H1 (cell line): ENCODE measurements around the gene USH2A. TPM values are rescaled to one million over a fixed set of nuclear protein-coding genes. Genes with fewer than 3 reads are reported as not detected.

Source experiments
- CTCF ChIA-PET: fragments of 300-600 bp; sonication (Branson Sonifier 250); formaldehyde crosslinking; loops from one replicate; lab custom pipeline; 2021; ENCODE audit not compliant: partially characterized antibody; lab: Charles Lee
- POLR2A ChIA-PET: fragments of 300-600 bp; sonication (Branson Sonifier 250); formaldehyde crosslinking; loops from one replicate; lab custom pipeline; 2021; ENCODE audit warnings: inconsistent platforms; ENCODE audit not compliant: partially characterized antibody; lab: Charles Lee
- DNase-seq, 2 experiments: peaks; one replicate each; pipeline versions ENCODE4 v3.0.0 to v3.0.0-alpha.2; 2010 to 2022; ENCODE audit warnings: low spot score in 2 of 2, low read depth in 1 of 2, mixed read lengths in 1 of 2
- FAIRE-seq: peaks from 2 replicates; lab custom pipeline; 2011; peaks lifted over from hg19 to GRCh38; lab: Jason Lieb, UNC
- H2AFZ ChIP-seq: 2 replicates; pipeline ENCODE4 v1.8.1; 2012; ENCODE audit warnings: low read length, inconsistent platforms
- H2AK5ac ChIP-seq: 2 replicates; pipeline ENCODE4 v1.6.1; 2013; ENCODE audit warnings: low read depth, low read length
- H2BK120ac ChIP-seq: replicated peaks from 2 replicates; pipeline ENCODE3; 2013; ENCODE audit warnings: low read depth, low read length, inconsistent platforms
- H2BK12ac ChIP-seq: 2 replicates; pipeline ENCODE4 v1.6.1; 2013; ENCODE audit warnings: low read depth, low read length
- H2BK15ac ChIP-seq: 2 replicates; pipeline ENCODE4 v1.6.1; 2013; ENCODE audit warnings: low read length
- H2BK20ac ChIP-seq: 2 replicates; pipeline ENCODE4 v1.6.1; 2013; ENCODE audit warnings: low read length
- H2BK5ac ChIP-seq: 2 replicates; pipeline ENCODE4 v1.6.1; 2013; ENCODE audit warnings: low read depth, low read length
- H3K14ac ChIP-seq: 2 replicates; pipeline ENCODE4 v1.6.1; 2013; ENCODE audit warnings: inconsistent platforms; ENCODE audit not compliant: insufficient read length
- H3K18ac ChIP-seq: 2 replicates; pipeline ENCODE4 v1.6.1; 2013; ENCODE audit warnings: low read length; ENCODE audit errors: extremely low read depth
- H3K23ac ChIP-seq: 2 replicates; pipeline ENCODE4 v1.6.1; 2013; ENCODE audit warnings: inconsistent platforms; ENCODE audit not compliant: insufficient read length
- H3K23me2 ChIP-seq: 2 replicates; pipeline ENCODE4 v1.6.1; 2013; ENCODE audit warnings: low read depth, low read length
- H3K27ac ChIP-seq: 2 replicates; pipeline ENCODE4 v1.6.1; 2011; ENCODE audit warnings: low read depth, low read length, inconsistent platforms
- H3K27me3 ChIP-seq, 4 experiments: replicated peaks in 1 of 4; 1 replicate in 1 of 4; 2 replicates in 3 of 4; pipeline versions ENCODE4 v1.6.1 to v1.8.1; 2011 to 2013; ENCODE audit warnings: low read length in 3 of 4, mild to moderate bottlenecking in 3 of 4, inconsistent platforms in 2 of 4, mixed read lengths in 2 of 4, moderate library complexity in 1 of 4; ENCODE audit not compliant: control insufficient read depth in 3 of 4, insufficient read depth in 3 of 4; ENCODE audit errors: extremely low read depth in 1 of 4
- H3K36me3 ChIP-seq, 4 experiments: 2 replicates each; pipeline versions ENCODE4 v1.6.1 to v1.8.1; 2011 to 2013; ENCODE audit warnings: mild to moderate bottlenecking in 4 of 4, low read length in 3 of 4, moderate library complexity in 2 of 4, control low read depth in 1 of 4, inconsistent platforms in 1 of 4; ENCODE audit not compliant: insufficient read depth in 4 of 4, control insufficient read depth in 2 of 4
- H3K4ac ChIP-seq: replicated peaks from 2 replicates; pipeline ENCODE3; 2013; ENCODE audit warnings: low read length, low read depth, mixed read lengths, inconsistent platforms; ENCODE audit not compliant: insufficient read length
- H3K4me1 ChIP-seq, 4 experiments: replicated peaks in 1 of 4; 1 replicate in 1 of 4; 2 replicates in 3 of 4; pipeline versions ENCODE4 v1.6.1 to v1.8.1; 2011 to 2013; ENCODE audit warnings: low read length in 3 of 4, inconsistent platforms in 2 of 4, mixed read lengths in 1 of 4; ENCODE audit not compliant: insufficient read depth in 4 of 4, control insufficient read depth in 3 of 4
- H3K4me2 ChIP-seq, 2 experiments: 2 replicates each; pipeline versions ENCODE4 v1.6.1 to v1.8.1; 2011 to 2013; ENCODE audit warnings: low read depth in 2 of 2, low read length in 2 of 2, control low read depth in 1 of 2, inconsistent platforms in 1 of 2, mild to moderate bottlenecking in 1 of 2; ENCODE audit not compliant: insufficient read depth in 1 of 2
- H3K4me3 ChIP-seq, 4 experiments: fragments of 200-600, 300-600 bp in 1 of 4; sonication (generic), shearing (Covaris generic), sonication (Bioruptor Twin) in 1 of 4; 2 replicates each; pipeline versions ENCODE4 v1.5.1 to v1.8.1; 2011 to 2016; ENCODE audit warnings: low read length in 4 of 4, low read depth in 3 of 4, control low read depth in 2 of 4, inconsistent platforms in 2 of 4, mild to moderate bottlenecking in 2 of 4, mixed read lengths in 1 of 4, moderate library complexity in 1 of 4; ENCODE audit not compliant: insufficient read depth in 2 of 4; ENCODE audit errors: extremely low read depth in 1 of 4
- H3K56ac ChIP-seq: replicated peaks from 2 replicates; pipeline ENCODE3; 2013; ENCODE audit warnings: low read depth, mild to moderate bottlenecking, mixed read lengths, low read length, inconsistent platforms; ENCODE audit not compliant: insufficient read length
- H3K79me1 ChIP-seq: 2 replicates; pipeline ENCODE4 v1.6.1; 2013; ENCODE audit warnings: low read depth, low read length, control low read depth
- H3K79me2 ChIP-seq, 2 experiments: 2 replicates each; pipeline versions ENCODE4 v1.6.1 to v1.8.1; 2012 to 2013; ENCODE audit warnings: low read length in 2 of 2, mild to moderate bottlenecking in 2 of 2, inconsistent platforms in 1 of 2; ENCODE audit not compliant: insufficient read depth in 2 of 2, control insufficient read depth in 1 of 2
- H3K9ac ChIP-seq, 4 experiments: replicated peaks in 1 of 4; 1 replicate in 1 of 4; 2 replicates in 3 of 4; pipeline versions ENCODE4 v1.6.1 to v1.8.1; 2011 to 2013; ENCODE audit warnings: low read depth in 3 of 4, low read length in 3 of 4, control low read depth in 2 of 4, mild to moderate bottlenecking in 2 of 4, moderate library complexity in 2 of 4, inconsistent platforms in 1 of 4; ENCODE audit errors: extremely low read depth in 1 of 4
- H3K9me3 ChIP-seq, 2 experiments: 2 replicates each; pipeline versions ENCODE4 v1.6.1 to v1.8.1; 2012 to 2013; ENCODE audit warnings: mild to moderate bottlenecking in 2 of 2, moderate library complexity in 2 of 2, control low read depth in 1 of 2, inconsistent platforms in 1 of 2, low read depth in 1 of 2, low read length in 1 of 2, mixed read lengths in 1 of 2; ENCODE audit not compliant: insufficient read depth in 2 of 2
- H4K20me1 ChIP-seq, 2 experiments: replicated peaks in 1 of 2; 2 replicates each; pipeline versions ENCODE3 to v1.8.1; 2011 to 2013; ENCODE audit warnings: inconsistent platforms in 2 of 2, low read length in 2 of 2, mild to moderate bottlenecking in 1 of 2; ENCODE audit not compliant: insufficient read depth in 2 of 2, control insufficient read depth in 1 of 2
- H4K5ac ChIP-seq: 2 replicates; pipeline ENCODE4 v1.6.1; 2013; ENCODE audit warnings: low read length, low read depth, mixed read lengths, inconsistent platforms; ENCODE audit not compliant: insufficient read length
- H4K8ac ChIP-seq: 2 replicates; pipeline ENCODE4 v1.8.0; 2013; ENCODE audit warnings: mild to moderate bottlenecking, moderate library complexity, low read length, inconsistent platforms; ENCODE audit not compliant: insufficient read depth; ENCODE audit errors: extremely low read depth
- H4K91ac ChIP-seq: replicated peaks from 2 replicates; pipeline ENCODE3; 2013; ENCODE audit warnings: low read length, mixed read lengths, inconsistent platforms; ENCODE audit not compliant: insufficient read length
- FOSL1 ChIP-seq: IDR thresholded peaks from 2 replicates; pipeline ENCODE4 v1.6.1; 2011; ENCODE audit warnings: mild to moderate bottlenecking, low read depth, low read length, moderate library complexity; ENCODE audit not compliant: insufficient read depth
- POU5F1 ChIP-seq: IDR thresholded peaks from 2 replicates; pipeline ENCODE4 v1.6.1; 2011; ENCODE audit warnings: low read depth, mild to moderate bottlenecking, low read length, moderate library complexity
- TCF12 ChIP-seq: IDR thresholded peaks from 2 replicates; pipeline ENCODE4 v1.6.1; 2011; ENCODE audit warnings: low read depth, mild to moderate bottlenecking, low read length
- YY1 ChIP-seq: IDR thresholded peaks from 2 replicates; pipeline ENCODE4 v1.6.1; 2011; ENCODE audit warnings: low read depth, mild to moderate bottlenecking, low read length
- WGBS, 2 experiments: shearing (Covaris generic) in 1 of 2; methylation state at CpG; one replicate each; pipeline versions ENCODE4 v1.1.6 to v1.1.7; 2013 to 2015; ENCODE audit warnings: low lambda C conversion rate in 2 of 2, mixed read lengths in 2 of 2, inconsistent platforms in 1 of 2, low coverage in 1 of 2, missing lambda C conversion rate in 1 of 2; ENCODE audit not compliant: insufficient replicate concordance in 2 of 2, insufficient coverage in 1 of 2, insufficient read length in 1 of 2; ENCODE audit errors: extremely low coverage in 1 of 2, missing lambda C conversion rate in 1 of 2; 5-methylcytosine and 5-hydroxymethylcytosine counted together
- polyA plus RNA-seq, 7 experiments: library from polyadenylated mRNA; depleted of rRNA in 3 of 7; stranded (reverse) in 5 of 7; unstranded in 2 of 7; fragments of >200 nt in 5 of 7; fragments of 200-250 nt in 2 of 7; gene quantifications; 1 replicate in 5 of 7; 2 replicates in 1 of 7; 4 replicates in 1 of 7; pipeline versions ENCODE4 v1.2.1 to v1.2.3, GENCODE V29; 2011 to 2013; ENCODE audit warnings: missing spikeins in 2 of 7, mixed read lengths in 2 of 7
- total RNA-seq: library from RNA; stranded (reverse); fragmentation: NEBNext Ultra II Directional; extraction: Animal tissue kit (Norgen Biotek cat#: 25700); gene quantifications from 2 replicates; pipeline ENCODE4 v1.2.1, GENCODE V29; 2021

The USH2A gene
- total and polyA plus RNA-seq, 2 of the 8 experiments (the other 6 are each of a cell fraction or from before 2014, with no cell fraction given): 0.02 to 0.17 TPM

DNA sequence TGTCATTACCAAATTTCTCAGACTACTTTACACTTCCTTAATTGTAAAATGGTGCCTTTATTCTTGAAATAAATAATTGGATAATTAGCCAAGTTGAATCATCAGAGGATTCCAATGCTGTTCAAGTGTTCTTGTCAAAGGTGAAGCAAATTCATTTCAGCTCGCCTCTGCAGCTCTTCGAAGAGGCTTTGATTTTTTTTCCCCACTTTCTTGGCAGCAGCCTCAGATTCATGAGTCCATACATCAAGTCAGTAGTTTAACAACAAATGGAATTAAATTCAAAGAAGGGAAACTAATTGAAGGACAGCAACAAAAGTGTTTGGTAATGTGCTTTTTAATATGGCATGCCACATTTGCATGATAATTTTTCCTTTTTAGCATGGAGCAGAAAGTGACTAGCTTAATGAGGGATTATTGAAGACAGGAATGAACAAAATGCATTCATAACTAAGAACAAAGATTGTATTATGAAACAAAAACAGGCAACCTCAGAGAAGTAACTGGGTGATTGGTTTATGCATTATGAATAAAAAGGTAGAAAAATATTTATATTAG, 239.0 kb downstream of the USH2A start:
- Histone ChIP-seq H3K36me3 (no peaks in the 10 kb centered on the region), H2BK12ac (no peak overlapping the region), H3K79me1 (no peaks in the 10 kb centered on the region), H2AK5ac (no peak overlapping the region), H3K9ac (no peak overlapping the region), H3K23ac (no peak overlapping the region), H4K5ac (no peak overlapping the region), H3K4me3 (no peak overlapping the region), H3K4me1 (peaks cover 2 to 9% (median 6%) of the 10 kb centered on the region in 4 experiments; a peak in 4 of 7 replicates), H3K4ac (no peak overlapping the region), H3K14ac (no peak overlapping the region), H4K91ac (no peak overlapping the region), H3K27me3 (no peaks in the 10 kb centered on the region), H3K18ac (no peak overlapping the region), H2BK5ac (no peak overlapping the region), H3K9me3 (no peaks in the 10 kb centered on the region), H3K4me2 (peak overlapping the region in 1 of 2 experiments; percentile 69; a peak in 1 of 4 replicates), H3K79me2 (no peaks in the 10 kb centered on the region), H3K27ac (no peak overlapping the region), H4K20me1 (no peaks in the 10 kb centered on the region), H4K8ac (no peak overlapping the region), H2BK20ac (no peak overlapping the region), H2AFZ (no peak overlapping the region), H3K23me2 (no peaks in the 10 kb centered on the region), H2BK120ac (no peak overlapping the region), H3K56ac (no peak overlapping the region), H2BK15ac (no peak overlapping the region)
- 71% methylated on average over 2 of the region's 2 CpGs; no CpG with 5 or more reads in 1 of the 2 experiments for WGBS, 2 experiments
- ChIA-PET POLR2A (no interaction called here), CTCF (interaction anchor here (1.2 to 1.6 kb wide), 3 partner anchors 10 to 66 kb away, joined by 3 to 4 read pairs (median 4); no protein-coding TSS in a partner anchor)
- DNase-seq (no peak), FAIRE-seq (no peak)
- TF ChIP-seq POU5F1 (no peak), TCF12 (no peak), FOSL1 (no peak), YY1 (no peak)
